ENCODE data around the gene REV1.
"Not testable (repeated sequence)": the region's sequence is repeated elsewhere in the genome, so short reads cannot be mapped to it uniquely, and the experiment has no call there.

REV1 gene

GRCh38 chr2:99476629-99477028 lies 13.2 kb downstream of the REV1 start (continued):
- no peak for TF ChIP-seq FEZF1 (tag by site-specific recombination; IDR thresholded peaks at IDR 0.05)
- TF ChIP-seq ZNF580 (tag by site-specific recombination; IDR thresholded peaks at IDR 0.05), result no peak
- TF ChIP-seq ZNF560 (tag by site-specific recombination; IDR thresholded peaks at IDR 0.05; ENCODE audit: borderline replicate concordance), result no peak
- no peak for TF ChIP-seq ZNF266 (tag by site-specific recombination; IDR thresholded peaks at IDR 0.05; ENCODE audit: low read depth)
- TF ChIP-seq ZNF335 (tag by site-specific recombination; conservative IDR thresholded peaks at IDR 0.05), result no peak
- no peak for TF ChIP-seq WT1 (tag by site-specific recombination; IDR thresholded peaks at IDR 0.05)

GRCh38 chr2:99475095-99475494 lies 14.7 kb downstream of the REV1 start:
- H3K36me3 ChIP-seq (ENCODE audit: control insufficient read depth in 2 of 2, insufficient read depth in 1 of 2, low read length in 2 of 2); H3K27ac ChIP-seq (ENCODE audit: extremely low read depth, low read depth, low read length); CTCF ChIA-PET; H3K9me3 ChIP-seq (ENCODE audit: control insufficient read depth, insufficient read depth, low read depth, low read length); POLR2A ChIA-PET; H3K4me3 ChIP-seq (ENCODE audit: low read depth, low read length): not testable (repeated sequence)
- H3K4me1 ChIP-seq (ENCODE audit: control insufficient read depth, insufficient read depth, low read length), result peaks cover 16% of the 10 kb centered on the region; the same call in 1 of the 2 replicates

- no peak overlapping the region for H3K27ac ChIP-seq (ENCODE audit: extremely low read depth, low read depth, low read length)
- H3K4me1 ChIP-seq (ENCODE audit: control insufficient read depth, insufficient read depth, low read length), result peaks cover 16% of the 10 kb centered on the region; the same call in 1 of the 2 replicates
- no peak overlapping the region for H3K4me3 ChIP-seq (ENCODE audit: low read depth, low read length)
- CTCF ChIA-PET, result no interaction called here
- H3K36me3 ChIP-seq (ENCODE audit: control insufficient read depth in 2 of 2, insufficient read depth in 1 of 2, low read length in 2 of 2), result no peaks in the 10 kb centered on the region
- POLR2A ChIA-PET, result no interaction called here
- H3K9me3 ChIP-seq (ENCODE audit: control insufficient read depth, insufficient read depth, low read depth, low read length), result no peaks in the 10 kb centered on the region
- no peak for TF ChIP-seq ZBTB44 (tag by site-specific recombination; IDR thresholded peaks at IDR 0.05)
- no peak for TF ChIP-seq ZSCAN16 (tag by site-specific recombination; IDR thresholded peaks at IDR 0.05)
- no peak for TF ChIP-seq ZNF549 (tag by site-specific recombination; IDR thresholded peaks at IDR 0.05)
- TF ChIP-seq ZNF830 (tag by site-specific recombination; IDR thresholded peaks at IDR 0.05; ENCODE audit: low read depth), result no peak
- no peak for TF ChIP-seq GFI1B (tag by site-specific recombination; IDR thresholded peaks at IDR 0.05)
- TF ChIP-seq ZBTB49 (tag by site-specific recombination; IDR thresholded peaks at IDR 0.05; ENCODE audit: low read depth), result no peak
- TF ChIP-seq FEZF1 (tag by site-specific recombination; IDR thresholded peaks at IDR 0.05), result peak; percentile 64
- TF ChIP-seq GLI2 (tag by site-specific recombination; IDR thresholded peaks at IDR 0.05; ENCODE audit: borderline replicate concordance, low read depth), result no peak
- peak; percentile 90 for TF ChIP-seq PRDM6 (tag by site-specific recombination; IDR thresholded peaks at IDR 0.05)
- no peak for TF ChIP-seq ZBTB11 (tag by site-specific recombination; conservative IDR thresholded peaks at IDR 0.05; ENCODE audit: low read depth)
- TF ChIP-seq ZFP69B (tag by site-specific recombination; IDR thresholded peaks at IDR 0.05), result no peak
- TF ChIP-seq TCF7L2 (IDR thresholded peaks at IDR 0.05; ENCODE audit: borderline replicate concordance, low read depth, low read length), result peak; percentile 71; the same call in 1 of the 2 replicates
Measured at GRCh38 chr2:99473518-99474083, 16.2 kb downstream of the REV1 start.
